GM19240 (cell line): ENCODE data around the gene THPO.

ENCODE experiments used
- DNase-seq: peaks from one replicate; pipeline ENCODE4 v3.0.0; 2011; ENCODE audit warnings: low spot score; ENCODE audit not compliant: insufficient read length

THPO gene

DNA sequence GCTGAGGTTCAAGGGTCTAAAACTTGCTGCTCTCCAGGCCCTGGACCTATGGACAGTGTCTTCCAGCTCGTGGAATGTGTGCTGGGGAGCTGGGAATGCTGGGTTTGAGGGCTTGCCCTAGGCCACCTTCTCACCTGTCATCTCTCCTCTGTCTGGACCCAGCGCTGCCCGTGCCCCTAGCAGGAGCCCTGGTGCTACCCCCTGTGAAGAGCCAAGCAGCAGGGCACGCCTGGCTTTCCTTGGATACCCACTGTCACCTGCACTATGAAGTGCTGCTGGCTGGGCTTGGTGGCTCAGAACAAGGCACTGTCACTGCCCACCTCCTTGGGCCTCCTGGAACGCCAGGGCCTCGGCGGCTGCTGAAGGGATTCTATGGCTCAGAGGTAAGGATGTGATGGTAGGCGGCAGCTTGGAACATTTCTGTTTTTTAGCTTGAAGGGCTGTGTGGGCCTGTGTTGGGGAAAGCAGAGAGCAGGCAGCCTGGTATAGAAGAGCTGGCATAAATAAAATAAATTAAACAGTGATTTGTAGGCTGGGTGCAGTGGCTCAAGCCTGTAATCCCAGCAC lies 6.9 kb upstream of the THPO start:
- no peak for DNase-seq

DNA sequence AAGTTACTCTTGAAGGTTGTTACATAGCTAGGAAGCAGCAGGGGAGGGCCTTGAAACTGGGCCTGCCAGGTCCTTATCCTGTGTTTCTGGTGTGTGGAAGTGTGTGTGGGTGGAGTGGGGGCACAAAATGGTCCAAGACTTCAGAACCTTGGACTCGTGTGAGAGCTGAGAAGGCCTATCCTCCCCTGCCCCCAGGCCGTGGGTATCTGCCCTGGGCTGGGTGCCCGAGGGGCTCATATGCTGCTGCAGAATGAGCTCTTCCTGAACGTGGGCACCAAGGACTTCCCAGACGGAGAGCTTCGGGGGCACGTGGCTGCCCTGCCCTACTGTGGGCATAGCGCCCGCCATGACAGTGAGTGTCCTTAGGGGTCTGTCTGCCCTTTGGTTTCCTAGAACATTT lies 6.3 kb upstream of the THPO start:
- no peak for DNase-seq

DNA sequence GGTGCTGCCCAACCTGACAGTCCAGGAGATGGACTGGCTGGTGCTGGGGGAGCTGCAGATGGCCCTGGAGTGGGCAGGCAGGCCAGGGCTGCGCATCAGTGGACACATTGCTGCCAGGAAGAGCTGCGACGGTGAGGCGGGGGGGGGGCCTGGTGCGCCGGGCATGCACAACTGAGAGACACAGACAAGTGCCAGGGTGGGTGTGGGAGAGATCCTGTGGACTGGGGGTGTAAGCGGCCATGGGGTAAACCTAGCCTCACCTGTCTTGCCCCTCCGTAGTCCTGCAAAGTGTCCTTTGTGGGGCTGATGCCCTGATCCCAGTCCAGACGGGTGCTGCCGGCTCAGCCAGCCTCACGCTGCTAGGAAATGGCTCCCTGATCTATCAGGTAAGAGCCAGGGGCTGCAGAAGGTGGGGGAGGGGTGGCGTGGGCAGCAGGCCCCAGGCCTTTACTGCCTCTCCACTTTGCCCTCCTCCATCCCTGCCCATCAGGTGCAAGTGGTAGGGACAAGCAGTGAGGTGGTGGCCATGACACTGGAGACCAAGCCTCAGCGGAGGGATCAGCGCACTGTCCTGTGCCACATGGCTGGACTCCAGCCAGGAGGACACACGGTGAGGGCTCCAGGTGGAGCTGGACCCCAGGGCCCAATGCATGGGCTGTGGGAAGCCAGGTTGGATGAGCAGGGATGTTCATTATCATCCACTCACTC lies 5.2 kb upstream of the THPO start:
- DNase-seq, result no peak

DNA sequence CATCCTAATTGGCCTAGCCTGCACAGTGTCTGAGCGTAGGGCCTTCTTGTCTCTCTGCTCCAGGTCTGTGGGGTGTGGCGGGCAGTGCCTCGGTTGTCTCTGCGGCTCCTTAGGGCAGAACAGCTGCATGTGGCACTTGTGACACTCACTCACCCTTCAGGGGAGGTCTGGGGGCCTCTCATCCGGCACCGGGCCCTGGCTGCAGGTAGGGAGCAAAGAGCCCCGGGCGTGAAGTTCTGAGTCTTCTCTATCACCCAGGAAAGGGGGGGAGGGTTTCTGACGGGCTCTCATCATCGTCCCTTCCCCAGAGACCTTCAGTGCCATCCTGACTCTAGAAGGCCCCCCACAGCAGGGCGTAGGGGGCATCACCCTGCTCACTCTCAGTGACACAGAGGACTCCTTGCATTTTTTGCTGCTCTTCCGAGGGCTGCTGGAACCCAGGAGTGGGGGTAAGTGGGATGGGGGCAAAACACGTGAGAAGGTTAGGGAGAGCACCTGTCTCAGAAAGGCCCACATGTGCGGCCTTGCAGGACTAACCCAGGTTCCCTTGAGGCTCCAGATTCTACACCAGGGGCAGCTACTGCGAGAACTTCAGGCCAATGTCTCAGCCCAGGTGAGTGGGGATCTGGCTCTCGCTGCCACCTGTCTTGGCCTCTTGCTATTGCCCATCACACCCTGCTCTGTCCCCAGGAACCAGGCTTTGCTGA lies 4.5 kb upstream of the THPO start:
- DNase-seq, result no peak

DNA sequence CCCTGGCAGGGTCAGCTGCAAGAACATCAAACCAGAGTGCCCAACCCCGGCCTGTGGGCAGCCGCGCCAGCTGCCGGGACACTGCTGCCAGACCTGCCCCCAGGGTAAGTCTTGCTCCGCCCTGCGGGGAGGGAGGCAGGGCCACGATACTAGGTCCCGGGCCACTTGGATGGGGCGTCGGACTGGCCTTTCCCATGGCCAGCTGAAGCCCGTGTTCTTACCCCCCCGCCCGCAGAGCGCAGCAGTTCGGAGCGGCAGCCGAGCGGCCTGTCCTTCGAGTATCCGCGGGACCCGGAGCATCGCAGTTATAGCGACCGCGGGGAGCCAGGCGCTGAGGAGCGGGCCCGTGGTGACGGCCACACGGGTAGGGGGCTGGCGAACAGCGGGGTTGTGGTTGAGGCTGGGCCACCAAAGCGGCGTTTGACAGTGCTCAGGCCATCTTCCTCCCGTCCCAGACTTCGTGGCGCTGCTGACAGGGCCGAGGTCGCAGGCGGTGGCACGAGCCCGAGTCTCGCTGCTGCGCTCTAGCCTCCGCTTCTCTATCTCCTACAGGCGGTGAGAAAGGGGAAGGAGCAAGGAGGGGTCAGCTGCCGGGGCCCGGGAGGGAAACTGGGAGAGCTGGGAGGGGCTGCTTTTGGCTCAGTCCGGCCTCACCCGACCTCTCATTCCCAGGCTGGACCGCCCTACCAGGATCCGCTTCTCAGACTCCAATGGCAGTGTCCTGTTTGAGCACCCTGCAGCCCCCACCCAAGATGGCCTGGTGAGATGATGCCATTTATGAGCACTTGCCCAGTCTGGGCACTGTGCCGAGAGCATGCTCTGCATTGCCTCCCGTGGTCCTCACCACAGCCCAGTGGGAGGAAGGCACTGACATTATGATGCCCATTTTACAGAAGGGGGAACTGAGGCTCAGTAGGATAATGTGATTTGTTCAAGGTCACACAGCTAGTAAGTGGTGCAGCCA lies 3.5 kb upstream of the THPO start:
- no peak for DNase-seq

DNA sequence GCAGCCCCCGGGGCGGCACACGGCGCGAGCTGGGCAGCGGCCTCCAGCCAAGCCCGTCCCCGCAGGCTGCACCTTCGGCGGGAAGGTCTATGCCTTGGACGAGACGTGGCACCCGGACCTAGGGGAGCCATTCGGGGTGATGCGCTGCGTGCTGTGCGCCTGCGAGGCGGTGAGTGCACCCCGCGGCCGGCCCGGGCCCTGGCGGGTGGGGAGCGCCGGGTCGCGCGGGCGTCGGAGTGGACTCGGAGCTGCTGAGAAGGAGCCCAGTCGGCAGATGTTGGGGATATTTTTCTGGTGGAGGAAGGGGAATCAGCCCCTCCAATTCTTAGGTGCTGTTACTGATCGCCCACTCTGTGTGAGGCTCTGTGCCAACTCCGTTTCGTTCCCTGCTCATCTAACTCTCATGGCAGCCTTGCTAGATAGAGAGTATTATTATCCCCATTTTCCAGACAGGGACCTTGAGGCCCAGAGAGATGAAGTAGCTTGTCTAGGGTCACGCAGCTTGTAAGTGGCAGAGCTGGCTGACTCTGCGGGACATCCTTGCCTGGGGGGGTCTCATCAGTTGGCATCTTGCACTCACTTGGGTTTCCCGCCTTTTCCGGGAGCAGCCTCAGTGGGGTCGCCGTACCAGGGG lies 2.7 kb upstream of the THPO start:
- no peak for DNase-seq

DNA sequence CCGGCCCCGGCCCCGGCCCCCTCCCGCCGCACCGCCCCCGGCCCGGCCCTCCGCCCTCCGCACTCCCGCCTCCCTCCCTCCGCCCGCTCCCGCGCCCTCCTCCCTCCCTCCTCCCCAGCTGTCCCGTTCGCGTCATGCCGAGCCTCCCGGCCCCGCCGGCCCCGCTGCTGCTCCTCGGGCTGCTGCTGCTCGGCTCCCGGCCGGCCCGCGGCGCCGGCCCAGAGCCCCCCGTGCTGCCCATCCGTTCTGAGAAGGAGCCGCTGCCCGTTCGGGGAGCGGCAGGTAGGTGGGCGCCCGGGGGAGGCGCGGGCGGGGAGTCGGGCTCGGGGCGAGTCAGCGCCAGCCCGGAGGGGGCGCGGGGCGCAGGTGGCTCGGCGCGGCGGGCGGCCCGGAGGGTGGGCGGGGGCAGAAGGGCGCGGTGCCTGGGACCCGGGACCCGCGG lies 2.2 kb upstream of the THPO start:
- no peak for DNase-seq

DNA sequence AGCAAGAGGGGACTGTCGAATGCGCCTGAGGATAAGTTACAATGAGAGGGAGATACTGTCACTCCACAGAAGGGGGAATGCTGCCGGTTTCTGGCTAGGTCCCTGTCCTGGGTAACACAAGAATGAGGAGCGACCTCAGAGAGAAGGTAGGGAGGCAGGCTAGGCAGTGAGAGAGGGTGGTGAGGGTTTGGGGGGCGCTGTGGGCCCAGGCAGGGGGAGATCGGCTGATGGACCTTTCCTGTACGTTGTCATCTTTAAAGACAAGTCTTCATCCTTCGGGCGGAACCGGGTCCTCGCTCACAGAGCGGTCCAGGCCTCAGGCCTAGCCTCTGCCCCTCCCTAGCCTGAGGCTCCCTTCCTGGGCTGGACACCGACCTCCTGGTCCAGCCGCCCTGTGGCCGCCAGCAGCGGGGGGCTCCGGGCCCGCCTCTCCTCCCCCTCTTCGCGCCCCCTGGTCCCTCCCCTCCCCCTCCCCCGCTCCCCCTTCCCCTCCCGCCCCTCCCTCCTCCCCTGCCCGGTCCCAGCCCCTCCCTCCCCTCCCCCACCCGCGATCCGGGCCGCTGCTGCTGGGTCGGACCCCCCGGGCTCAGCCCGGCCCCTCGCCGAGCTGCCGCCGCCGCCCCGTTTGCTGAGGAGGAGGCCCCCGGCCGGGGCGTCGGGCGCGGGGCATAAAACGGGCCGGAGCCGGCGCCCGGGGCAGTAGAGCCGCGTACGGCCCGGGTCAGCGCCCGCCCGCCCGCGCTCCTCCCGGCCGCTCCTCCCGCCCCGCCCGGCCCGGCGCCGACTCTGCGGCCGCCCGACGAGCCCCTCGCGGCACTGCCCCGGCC lies 1.6 kb upstream of the THPO start, which contains the start of gene CHRD:
Gene CHRD (plus strand): TSS at position 697 of the 827 bp plus-strand sequence. CDS start 265 bp downstream, outside the sequence.
- no peak for DNase-seq

DNA sequence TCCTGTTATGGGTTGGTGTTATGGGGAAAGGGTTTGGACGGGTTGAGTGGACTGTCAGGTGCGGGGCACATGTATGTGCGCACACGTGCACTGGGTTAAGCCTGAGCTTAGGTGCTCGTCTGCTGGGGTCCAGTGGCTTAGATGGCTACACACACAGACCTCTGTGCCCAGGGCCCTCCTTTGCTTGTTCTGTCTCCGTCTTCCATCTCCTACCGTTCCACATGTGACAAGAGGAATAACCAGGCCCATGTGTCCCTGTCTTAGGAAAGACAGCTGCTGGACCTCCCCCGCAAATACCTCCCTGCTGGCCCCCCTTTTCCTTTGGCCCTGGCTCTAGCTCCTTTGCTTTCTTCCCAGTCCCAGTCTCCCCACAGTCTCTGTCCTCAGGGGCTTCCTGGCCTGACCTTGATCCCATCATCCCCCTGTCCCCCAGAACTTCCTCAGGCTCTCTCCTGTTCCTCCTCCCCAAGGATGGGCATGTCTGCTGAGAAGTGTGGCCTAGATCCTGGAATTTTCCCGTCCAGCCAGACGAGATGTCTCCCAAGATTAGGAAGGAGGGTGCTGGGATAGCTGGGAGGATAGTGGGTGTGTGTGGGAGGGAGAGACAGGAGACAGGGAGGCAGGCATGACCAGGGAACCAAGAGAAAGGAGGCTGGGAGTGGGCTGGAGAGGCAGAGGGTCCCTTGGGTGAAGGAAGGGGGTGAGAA lies 797 bp upstream of the THPO start:
- no peak for DNase-seq

DNA sequence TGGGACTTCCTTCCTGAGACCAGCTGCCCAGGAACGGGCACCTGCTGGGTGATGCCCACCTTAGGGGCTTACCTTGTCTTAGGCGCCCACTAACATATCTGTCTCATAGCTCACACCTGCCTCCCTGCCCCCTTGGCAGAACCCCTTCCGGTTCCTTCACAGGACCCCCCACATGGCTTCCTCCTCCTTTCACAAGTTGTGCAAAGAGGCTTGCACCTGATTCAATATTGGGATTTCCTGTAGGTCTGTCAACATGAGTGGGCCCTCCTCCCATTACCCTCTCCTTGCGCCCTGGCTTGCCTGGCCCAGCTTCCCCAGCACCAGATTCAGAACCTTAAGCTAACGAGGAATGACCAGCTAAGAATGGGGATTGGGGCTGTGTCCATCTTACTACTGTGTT lies 633 bp downstream of the THPO start:
- DNase-seq, result no peak

DNA sequence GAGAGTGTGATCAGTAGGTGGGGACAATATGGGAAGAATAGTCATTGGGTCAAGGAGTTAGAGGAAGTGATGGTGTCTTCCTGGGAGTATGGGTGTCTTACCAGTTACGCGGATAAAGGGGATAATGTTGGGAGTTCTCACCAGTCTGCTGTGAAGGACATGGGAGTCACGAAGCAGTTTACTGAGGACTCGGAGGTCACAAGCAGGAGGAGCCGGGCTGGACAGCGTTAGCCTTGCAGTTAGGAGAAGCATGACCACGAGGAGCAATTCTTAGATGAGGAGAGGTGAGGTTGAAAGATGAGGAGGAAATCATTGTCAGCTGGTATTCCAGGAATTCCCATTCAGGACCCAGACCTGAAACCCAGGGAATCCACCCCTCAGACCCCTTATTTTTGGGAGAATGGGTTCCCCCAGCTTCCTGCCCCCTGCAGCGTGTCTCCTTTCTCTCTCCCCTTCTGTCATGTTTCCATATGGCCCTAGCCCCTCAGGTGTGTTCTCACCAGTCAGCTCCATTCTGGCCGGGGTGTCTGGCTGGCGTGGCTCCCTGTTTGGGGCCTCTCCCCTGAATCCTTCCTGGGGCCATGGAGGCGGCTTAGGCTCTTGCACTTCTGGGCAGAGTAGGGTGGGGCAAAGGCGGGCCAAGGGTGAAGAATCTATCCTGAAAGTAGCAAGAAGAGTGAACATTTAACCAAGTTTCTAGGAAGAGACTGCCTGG lies 2.1 kb downstream of the THPO start:
- DNase-seq, result no peak

DNA sequence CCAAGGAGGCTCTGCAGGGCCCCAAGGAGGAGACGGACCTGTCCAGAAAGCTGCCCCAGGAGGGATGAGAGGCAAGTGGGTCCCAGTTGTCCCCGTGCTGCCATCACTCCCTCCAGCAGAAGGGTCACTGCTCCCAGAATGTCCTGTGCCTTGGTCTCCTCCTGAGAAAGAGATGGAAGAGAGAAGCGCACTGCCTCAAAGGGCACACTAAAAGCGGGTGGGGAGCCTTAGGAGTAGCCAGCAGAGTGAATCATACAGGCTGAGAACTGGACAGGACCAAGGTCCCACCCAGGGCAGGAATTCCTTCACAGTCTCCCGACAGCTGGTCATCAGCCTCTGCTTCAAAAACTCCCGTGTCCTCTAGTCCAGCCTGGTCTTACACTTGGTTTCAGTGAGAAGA lies 4.6 kb downstream of the THPO start:
- DNase-seq, result no peak

DNA sequence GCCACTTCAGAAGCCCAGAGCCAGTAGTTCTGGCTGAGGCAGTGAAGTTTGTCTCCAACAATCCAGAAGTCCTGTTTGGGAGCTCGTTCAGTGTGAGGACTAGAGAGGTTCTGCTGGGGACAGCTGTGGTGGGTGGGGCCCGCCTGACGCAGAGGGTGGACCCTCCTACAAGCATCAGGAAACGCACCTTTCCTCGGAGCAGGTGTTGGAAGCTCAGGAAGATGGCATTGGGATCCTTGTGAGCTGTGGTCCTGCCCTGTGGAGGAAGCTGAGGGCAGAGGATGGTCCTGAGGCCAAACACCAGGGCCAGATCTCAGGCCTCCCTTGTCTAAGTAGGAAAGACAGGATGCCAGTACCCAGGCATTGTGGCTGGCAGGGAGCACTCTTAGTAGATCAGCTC lies 5.1 kb downstream of the THPO start:
- no peak for DNase-seq

DNA sequence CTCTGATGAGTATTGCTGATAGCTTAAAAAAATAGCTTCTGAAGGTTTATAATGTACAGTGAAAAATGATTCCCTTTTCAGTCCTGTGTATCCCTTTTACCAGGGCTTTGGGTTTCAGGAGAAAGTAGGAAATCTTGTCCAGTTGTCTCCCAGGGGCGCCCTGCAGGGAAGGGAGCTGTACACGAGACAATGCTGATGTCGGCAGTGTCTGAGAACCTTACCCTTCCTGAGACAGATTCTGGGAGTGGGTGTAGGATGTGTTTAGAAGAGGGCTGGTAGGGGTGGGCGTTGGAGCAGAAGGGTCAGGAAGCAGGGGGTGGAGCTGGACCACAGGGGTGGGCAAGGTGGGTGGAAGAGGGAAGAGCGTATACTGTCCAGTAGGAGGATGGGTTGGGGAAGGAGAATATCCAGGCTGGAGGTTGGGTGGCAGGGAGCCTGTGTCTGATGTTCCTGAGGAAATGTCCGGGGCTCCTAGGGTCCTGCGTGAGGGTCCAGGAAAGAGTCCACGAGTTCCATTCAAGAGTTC lies 5.6 kb downstream of the THPO start:
- no peak for DNase-seq

DNA sequence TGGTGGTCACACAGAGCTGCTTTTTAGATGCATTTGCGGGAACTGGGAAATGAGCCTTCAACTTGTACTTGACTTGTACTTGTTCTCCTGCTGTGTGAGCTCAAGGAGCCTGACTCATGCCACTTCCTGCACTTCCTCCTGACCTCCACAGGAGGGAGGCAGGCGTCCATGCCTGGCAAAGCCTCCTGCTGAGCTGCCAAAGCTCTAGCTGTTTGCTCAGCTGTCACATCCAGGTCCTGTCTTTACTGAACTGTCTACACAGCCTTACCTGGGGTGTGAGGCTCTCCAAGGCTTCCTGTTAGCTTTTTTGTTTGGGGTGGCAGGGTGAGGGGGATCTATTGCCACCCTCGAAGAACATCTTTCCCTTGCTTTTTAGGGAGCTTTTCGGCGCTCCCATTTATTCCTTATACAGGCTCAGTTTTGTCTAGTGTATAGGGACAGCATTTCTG lies 6.4 kb downstream of the THPO start:
- DNase-seq, result peak; percentile 85

DNA sequence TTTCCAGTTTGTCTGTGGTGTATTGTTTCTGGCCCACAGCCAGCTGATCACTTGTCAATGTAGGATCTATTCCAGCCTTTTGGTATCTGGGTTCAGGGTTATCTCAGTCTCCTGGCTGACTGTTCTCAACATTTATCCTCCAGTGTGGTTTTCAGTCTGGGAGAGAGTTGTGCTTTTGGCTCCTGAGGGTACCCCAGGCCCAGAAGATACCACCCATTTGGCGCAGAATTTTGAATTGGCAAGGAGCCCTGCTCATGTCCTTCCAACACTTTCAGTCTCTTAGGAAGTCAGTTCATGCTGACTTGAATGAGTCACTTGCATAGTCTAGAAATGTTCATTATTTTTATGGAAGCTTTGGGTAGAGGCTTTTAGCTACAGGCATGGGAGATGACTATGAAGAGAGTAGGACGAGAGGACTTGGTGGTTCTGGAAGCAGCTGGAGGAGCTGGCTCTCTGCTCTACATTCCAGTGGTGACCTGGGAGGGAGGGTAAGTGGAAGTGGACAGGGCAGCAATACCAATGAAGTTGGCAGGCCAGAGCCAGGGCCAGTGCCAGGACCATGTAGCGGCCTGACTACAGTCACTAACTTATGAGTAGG lies 9.3 kb downstream of the THPO start:
- DNase-seq, result no peak

DNA sequence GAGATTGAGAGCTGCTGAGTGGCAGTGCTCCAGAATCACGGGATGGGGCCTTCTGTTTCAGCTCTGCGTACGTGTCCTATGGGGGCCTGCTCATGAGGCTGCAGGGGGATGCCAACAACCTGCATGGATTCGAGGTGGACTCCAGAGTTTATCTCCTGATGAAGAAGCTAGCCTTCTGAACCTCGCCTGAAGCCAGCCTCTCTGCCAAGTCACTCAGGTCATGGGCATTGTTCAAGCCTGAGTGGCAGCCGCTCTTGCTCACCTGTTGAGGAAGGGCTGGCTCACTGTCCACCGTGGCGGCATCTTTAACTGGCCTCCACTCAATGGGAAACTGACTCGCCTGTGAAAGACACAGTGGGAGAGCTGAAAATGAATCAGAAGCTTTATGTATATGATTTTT lies 9.9 kb downstream of the THPO start:
- no peak for DNase-seq

DNA sequence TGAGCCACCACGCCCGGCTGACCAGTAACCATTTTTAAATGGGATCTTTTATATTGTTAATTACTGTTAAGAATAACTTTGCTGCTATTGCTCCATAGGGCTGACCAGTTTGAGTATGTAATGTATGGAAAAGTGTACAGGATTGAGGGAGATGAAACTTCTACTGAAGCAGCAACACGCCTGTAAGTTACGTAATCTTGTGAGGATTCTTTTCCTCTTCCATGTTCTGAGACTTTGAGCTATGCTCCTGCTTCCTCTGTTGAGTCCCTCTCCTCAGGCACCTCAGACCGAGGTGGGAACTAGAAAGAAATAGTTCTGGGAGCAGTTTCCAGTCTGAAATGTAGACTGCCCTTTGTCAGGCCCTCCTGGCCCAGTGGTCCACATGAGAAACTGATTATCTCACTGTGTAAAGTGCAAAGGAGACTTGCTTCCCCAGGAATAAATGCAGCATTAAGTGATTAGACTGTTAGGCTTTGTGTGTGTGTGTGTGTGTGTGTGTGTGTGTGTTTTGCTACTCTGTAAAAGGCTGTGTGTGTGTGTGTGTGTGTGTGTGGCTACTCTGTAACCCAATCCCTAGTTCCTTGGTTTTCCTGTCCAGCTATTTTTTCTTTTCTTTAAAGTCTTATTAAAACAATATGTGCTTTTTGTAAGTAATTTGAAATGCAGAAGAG lies 11.3 kb downstream of the THPO start:
- DNase-seq, result no peak
